ENCODE data around the gene ZXDB.
"Not testable (repeated sequence)": the region's sequence is repeated elsewhere in the genome, so short reads cannot be mapped to it uniquely, and the experiment has no call there.

ZXDB gene

DNA sequence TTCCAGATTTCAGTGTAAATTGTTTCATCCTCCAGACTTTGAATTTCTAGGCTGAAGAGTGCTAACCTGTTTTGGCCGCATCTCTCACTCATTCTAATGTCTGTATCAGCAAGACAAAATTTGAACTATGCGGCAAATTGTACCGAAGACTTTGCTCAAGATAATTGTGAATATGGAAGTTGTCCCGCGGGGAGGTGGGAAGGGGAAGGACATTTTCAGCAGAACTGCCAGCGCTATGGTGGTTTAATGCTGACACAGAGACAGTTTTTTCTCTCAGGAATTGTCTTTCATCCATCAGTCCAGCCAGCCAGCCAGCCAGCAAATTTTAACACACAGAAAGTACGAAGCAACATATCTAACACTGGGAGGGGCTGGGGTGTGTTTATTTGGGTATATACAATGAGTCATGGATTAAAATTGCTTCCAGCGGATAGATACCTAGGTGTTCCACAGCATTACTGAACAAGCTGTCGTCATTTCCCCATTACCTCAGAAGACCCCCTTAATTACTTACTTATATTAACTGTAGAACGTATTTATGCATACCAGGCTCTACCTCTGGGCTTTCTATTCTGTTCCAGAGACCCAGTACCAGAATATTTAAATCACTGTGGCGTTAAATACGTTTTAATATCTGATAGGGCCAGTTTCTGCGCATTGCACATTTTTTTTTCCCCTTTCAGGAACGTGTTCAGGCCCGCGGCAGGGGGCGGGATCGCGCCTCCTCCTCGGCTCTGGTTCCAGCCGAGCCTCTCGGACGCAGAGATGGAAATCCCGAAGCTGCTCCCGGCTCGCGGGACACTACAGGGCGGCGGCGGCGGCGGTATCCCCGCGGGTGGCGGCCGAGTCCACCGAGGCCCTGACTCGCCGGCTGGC lies at the start of gene ZXDB:
Gene ZXDB, plus strand, starts transcription at position 728 of the 876 bp plus-strand sequence. Its CDS starts 38 bp downstream, at position 766.
- not testable (repeated sequence) for DNase-seq (ENCODE audit: low read depth in 2 of 2)

DNA sequence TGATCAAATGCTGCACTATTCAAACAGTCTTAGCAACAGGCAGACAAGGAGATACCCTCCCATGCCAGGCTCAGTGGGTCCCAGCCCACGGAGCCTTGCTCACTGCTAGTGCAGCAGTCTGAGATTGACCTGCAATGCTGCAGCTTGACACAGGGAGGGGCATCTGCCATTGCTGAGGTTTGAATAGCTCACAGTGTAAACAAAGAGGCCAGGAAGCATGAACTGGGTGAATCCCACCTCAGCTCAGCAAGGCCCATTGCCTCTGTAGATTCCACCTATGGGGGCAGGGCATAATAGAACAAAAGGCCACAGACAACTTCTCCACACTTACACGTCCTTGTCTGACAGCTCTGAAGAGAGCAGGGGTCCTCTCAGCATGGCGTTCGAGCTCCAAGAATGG lies 26.6 kb upstream of the ZXDB start:
- DNase-seq (ENCODE audit: low read depth in 2 of 2), result no peak

DNA sequence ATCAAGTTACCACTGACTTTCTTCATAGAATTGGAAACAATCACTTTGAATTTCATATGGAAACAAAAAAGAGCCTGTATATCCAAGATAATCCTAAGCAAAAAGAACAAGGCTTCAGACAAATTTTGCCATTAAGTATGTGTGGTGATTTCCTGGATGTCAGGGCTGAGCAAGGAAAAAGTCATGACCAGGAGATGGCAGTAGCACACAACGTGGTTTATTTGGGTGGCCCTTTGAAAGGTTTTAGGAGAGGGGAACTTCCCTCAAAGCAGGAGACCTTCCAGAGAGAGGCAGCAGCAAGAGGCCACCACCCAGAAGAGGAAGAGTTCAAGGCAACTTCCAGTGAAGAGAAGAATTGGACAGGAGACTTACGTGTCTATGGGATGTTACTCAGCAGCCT lies 18.1 kb upstream of the ZXDB start:
- DNase-seq (ENCODE audit: low read depth in 2 of 2), result no peak

DNA sequence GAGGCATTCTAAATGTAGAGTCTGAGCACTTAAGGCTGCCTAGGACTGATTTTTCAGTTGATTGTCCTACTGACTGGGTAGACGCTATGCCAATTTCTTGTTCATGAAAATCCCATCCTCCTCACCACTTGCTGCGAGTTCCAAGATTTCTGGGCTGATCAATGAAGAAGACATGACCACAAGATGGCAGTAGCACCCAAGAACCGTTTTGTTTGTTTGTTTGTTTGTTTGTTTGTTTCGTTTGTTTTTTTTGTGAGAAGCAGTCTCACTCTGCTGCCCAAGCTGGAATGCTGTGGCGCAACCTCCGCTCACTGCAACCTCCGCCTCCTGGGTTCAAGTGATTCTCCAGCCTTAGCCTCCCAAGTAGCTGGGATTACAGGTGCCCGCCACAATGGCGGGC lies 8.9 kb upstream of the ZXDB start:
- not testable (repeated sequence) for DNase-seq (ENCODE audit: low read depth in 2 of 2)

DNA sequence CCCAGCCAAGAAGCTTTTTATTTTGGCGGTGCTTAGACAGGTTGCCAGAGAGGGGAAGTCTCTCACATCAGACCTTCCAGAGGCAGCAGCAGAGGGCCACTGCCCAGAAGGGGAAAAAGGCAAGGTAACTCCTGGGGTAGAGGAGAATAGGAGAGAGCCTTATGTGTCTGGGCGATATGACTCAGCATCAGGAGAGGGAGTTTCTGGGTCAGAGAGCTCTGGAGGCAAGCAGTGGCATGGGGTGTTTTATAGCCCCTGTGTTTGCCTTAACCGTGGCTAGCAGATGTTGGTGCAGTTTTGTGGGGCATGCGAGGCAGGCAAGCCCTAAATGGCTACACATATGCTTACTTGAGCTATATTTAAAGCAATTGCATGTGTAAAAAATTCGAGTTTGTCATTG lies 8.3 kb upstream of the ZXDB start:
- DNase-seq (ENCODE audit: low read depth in 2 of 2), result no peak

DNA sequence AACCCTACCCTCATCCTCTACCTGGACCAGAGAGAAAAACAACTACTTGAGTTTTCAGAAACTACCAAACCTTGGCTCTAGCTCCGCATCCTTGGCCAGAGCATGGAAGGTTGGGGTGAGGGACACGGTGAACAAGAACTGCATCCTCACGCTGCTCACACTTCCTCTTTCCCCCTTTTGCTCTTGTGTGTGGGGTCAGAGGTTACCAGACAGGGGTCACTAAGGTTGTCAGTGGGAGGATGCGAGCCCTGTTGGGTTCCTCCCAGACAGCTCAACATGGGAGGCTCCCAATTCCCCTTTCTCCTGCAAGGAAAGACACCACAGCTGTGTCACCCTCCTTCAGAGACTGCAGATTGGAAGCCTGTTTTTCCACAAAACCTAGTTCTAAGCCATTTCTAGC lies 5.5 kb upstream of the ZXDB start:
- no peak for DNase-seq (ENCODE audit: low read depth in 2 of 2)

DNA sequence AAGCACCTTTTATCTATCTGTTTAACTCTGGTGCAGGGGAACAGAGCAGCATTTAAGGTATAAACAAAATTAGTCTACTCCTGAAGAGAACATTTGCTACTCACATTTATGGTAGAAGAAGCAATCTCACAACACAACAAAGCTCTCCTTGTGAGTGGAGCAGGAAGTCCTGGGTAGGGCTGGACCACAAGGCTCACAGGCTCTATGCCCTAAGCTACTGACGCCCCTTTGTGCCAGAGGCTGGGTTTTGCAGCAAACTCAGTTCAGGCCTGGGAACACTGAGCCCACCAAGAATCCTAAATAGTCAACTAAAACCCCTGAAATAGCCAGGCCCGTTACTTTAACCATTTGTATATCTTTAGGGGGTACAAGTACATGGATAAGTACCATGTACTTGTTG lies 4.7 kb upstream of the ZXDB start:
- no peak for DNase-seq (ENCODE audit: low read depth in 2 of 2)

DNA sequence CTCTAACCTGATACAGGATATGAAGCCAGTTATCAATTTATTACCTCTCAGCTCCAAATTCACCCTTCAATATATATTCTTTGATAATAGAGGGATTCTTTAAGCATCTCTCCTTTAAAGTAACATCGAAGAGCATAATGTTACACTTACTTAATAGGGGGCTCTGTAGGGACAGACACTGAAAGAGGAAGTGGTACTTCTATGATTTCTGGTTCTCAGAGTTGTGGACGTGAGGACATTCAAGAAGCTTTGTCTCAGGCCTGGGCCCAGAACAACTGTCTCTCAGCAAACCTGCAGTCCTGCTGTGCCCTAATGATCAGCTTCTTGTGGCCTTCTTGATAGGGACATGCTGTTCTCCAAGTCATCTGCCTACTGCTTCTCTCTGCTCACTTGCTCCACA lies 4.2 kb upstream of the ZXDB start:
- no peak for DNase-seq (ENCODE audit: low read depth in 2 of 2)

DNA sequence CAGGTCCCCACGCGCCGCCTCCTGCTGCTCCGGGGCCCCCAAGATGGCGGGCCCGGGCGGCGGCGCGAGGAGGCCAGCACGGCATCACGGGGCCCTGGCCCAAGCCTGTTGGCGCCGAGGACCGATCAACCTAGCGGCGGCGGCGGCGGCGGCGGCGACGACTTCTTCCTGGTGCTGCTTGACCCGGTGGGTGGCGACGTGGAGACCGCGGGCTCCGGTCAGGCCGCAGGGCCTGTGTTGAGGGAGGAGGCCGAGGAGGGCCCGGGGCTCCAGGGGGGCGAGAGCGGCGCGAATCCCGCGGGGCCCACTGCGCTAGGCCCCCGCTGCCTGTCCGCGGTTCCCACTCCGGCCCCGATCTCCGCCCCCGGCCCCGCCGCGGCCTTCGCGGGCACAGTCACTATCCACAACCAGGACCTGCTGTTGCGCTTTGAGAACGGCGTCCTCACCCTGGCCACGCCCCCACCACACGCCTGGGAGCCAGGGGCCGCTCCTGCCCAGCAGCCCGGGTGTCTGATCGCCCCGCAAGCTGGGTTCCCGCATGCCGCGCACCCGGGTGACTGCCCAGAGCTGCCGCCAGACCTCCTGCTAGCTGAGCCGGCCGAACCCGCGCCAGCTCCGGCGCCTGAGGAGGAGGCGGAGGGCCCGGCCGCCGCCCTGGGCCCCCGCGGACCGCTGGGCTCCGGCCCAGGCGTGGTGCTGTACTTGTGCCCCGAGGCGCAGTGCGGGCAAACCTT lies 516 bp downstream of the ZXDB start:
- DNase-seq (ENCODE audit: low read depth in 2 of 2), result not testable (repeated sequence)

DNA sequence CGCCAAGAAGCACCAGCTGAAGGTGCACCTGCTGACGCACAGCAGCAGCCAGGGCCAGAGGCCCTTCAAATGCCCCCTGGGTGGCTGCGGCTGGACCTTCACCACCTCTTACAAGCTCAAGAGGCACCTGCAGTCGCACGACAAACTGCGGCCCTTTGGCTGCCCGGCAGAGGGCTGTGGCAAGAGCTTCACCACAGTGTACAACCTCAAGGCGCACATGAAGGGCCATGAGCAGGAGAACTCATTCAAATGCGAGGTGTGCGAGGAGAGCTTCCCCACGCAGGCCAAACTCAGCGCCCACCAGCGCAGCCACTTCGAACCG lies 1.0 kb downstream of the ZXDB start:
- not testable (repeated sequence) for DNase-seq (ENCODE audit: low read depth in 2 of 2)

DNA sequence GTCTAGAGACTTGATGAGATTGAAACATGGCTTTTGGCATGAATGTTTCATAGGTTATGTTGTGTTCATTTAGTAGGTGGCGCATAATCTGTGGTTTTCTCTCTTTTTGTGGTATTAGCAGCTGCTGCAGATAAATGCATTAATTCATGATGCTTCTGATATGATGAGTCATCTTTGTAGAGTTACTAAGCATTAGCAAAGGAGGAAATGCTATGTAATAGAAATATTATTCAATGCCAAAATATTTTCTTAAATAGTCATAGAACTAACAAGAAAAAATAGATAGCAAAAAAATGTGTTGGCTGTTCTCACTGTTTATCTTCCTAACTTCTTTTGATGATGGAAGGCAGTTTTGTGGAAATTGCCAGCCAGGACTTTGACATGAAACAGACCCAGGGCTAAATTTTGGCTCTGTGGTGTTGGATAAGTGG lies 3.6 kb downstream of the ZXDB start:
- DNase-seq (ENCODE audit: low read depth in 2 of 2), result no peak

DNA sequence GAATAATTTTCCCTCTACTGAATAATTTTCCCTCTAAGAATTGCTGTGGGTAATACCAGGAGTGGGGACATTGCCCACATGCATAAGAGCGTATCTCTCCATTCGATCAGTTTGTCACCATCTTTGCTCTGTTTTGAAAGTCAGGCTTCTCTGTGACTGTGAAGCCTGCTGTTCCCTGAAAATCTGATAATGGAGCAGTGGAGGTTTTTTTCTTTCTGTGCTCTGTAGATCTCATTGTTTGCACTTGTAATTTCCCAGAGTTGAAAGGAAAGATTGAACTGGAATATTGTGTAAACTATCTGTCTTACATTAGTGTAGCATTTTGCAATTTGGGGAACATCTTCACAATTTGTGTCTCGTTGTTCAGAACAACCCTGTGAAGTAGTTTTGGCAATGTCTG lies 4.3 kb downstream of the ZXDB start:
- no peak for DNase-seq (ENCODE audit: low read depth in 2 of 2)

DNA sequence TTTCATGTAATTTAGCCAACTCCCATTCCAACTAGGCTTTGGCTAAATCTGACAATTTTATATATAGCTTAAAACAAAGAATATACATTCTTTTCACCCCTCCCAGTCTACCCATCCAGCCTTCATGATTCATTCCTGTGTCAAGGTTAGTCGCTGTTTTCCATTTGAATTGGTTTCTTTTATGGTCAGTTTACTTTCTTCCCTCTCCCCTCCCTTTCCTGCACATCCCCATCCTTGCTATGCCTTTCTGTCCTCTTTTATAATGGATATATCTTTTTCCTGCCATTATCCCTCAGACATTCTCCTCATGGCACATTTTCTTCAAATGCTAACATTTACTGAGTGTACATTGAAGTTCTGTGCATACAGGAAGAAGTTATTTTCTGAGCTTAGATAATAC lies 4.7 kb downstream of the ZXDB start:
- no peak for DNase-seq (ENCODE audit: low read depth in 2 of 2)

DNA sequence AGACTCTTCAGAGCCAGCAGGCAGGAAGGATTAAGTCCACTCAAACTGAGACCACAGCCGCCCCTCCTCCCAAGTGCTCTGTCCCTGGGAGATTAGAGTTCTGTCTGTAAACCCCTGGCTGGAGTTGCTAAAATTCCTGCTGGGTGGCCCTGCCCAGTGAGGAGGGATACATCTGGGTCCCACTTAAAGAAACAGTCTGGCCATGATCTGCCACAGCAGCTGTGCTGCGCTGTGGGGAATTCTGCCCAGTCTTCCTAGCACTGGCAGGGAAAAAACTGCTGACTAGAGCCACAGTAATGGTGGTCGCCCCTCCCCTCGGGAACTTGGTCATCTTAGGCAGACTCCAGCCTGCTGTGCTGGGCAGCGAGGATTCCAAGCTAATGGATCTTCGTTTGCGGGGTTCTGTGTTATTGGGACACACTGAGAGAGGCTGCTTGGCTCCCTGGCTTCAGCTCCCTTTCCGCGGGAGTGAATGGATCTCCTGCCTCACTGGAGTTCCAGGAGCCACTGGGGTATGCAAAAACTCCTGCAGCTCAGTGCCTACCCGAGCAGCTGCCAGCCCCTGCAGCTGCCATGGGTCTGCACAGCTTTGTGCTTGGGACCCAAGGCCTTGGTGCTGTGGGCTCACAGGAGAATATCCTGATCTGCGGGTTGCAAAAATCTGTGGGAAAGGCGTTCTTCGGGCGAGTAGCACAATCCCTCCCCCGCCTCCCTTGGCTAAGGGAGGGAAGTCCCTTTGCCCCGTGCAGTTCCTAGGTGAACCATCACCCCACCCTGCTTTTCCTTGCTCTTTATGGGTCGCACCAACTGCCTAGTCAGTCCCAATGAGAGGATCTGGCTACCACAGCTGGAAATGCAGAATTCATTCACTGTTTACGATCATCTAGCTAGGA lies 15.7 kb downstream of the ZXDB start:
- DNase-seq (ENCODE audit: low read depth in 2 of 2), result no peak

DNA sequence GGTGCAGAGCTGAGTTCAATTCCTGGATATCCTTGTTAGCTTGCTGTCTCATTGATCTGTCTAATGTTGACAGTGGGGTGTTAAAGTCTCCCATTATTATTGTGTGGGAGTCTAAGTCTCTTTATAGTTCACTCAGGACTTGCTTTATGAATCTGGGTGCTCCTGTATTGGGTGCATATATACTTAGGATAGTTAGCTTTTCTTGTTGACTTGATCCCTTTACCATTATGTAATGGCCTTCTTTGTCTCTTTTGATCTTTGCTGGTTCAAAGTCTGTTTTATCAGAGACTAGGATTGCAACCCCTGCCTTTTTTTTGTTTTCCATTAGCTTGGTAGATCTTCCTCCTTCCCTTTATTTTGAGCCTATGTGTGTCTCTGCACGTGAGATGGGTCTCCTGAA lies 21.5 kb downstream of the ZXDB start:
- DNase-seq (ENCODE audit: low read depth in 2 of 2), result not testable (repeated sequence)

DNA sequence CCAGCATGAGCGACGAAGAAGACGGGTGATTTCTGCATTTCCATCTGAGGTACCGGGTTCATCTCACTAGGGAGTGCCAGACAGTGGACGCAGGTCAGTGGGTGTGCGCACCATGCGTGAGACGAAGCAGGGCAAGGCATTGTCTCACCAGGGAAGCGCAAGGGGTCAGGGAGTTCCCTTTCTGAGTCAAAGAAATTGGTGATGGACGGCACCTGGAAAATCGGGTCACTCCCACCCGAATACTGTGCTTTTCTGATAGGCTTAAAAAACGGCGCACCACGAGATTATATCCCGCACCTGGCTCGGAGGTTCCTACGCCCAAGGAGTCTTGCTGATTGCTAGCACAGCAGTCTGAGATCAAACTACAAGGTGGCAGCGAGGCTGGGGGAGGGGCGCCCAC lies 37.6 kb downstream of the ZXDB start:
- not testable (repeated sequence) for DNase-seq (ENCODE audit: low read depth in 2 of 2)

DNA sequence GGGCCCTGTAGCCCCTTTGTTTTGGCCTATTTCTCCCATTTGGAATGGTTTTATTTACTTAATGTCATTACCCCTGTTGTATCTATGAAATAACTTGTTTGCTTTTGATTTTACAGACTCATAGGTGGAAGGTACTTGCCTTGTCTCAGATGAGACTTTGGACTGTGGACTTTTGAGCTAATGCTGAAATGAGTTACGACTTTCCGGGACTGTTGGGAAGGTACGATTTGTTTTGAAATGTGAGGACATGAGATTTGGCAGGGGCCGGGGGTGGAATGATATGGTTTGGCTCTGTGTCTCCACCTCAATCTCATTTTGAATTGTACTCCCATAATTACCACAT lies 48.8 kb downstream of the ZXDB start:
- no peak for DNase-seq (ENCODE audit: low read depth in 2 of 2)

DNA sequence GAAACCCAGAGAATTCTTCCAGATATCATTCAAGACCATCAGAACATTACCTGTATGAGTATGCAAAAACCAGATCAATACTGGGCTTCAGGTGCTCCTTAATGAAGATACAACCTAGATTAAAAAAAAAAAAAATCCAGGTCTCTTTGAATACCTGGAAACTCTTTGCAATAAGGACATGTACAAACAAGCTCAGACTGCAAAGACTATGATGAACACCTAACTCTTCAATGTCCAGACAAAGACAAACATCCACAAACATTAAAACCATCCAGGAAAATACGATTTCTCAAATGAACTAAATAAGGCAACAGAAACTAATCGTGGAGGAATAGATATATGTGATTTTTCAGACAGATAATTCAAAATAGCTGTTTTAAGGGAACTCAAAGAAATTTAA lies 49.5 kb downstream of the ZXDB start:
- no peak for DNase-seq (ENCODE audit: low read depth in 2 of 2)

DNA sequence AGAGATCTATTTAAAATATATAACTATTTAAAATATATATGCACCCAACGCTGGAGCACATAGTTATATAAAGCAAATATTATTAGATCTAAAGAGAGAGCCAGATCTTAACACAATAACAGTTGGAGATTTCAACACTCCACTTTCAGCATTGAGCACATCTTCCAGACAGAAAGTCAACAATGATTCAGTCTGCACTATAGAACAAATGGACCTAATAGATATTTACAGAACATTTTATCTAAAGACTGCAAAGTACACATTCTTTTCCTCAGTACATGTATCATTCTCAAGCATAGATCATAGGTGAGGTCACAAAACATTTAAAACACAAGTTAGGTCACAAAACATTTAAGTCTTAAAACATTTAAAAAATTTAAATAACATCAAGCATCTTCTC lies 51.9 kb downstream of the ZXDB start:
- DNase-seq (ENCODE audit: low read depth in 2 of 2), result no peak

DNA sequence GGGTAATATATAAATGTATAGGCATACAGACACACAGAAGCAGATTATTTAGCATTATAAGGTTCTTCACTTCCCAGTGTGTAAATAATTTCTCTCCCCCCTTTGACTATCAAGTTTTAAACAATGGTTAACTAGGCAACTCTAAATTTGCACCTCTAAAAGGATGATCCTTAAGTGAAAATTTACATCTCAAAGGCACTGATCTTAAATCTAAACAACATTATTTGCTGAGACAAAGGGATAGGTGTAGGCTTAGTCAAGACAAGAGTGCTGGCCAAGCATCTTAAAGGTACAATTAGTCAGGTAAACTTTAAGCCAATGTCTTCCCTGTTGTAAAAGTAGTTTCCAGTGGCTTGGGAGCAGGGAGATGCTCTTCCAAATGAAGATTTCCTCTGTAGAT lies 55.2 kb downstream of the ZXDB start:
- no peak for DNase-seq (ENCODE audit: low read depth in 2 of 2)
